Glutamatergic neuron (in vitro differentiated cells): ENCODE measurements around the gene CDH4. TPM values are rescaled to one million over a fixed set of nuclear protein-coding genes. Genes with fewer than 3 reads are reported as not detected.

ENCODE experiments used
- DNase-seq: peaks from one replicate; pipeline ENCODE4 v3.0.0; 2022
- H3K27ac Mint-ChIP-seq: one replicate; pipeline ENCODE4 v1.8.0; 2020; ENCODE audit warnings: mild to moderate bottlenecking, mixed read lengths, inconsistent platforms; ENCODE audit not compliant: unreplicated experiment
- H3K27me3 Mint-ChIP-seq: one replicate; pipeline ENCODE4 v1.8.0; 2020; ENCODE audit warnings: mild to moderate bottlenecking, moderate library complexity, mixed read lengths, inconsistent platforms; ENCODE audit not compliant: unreplicated experiment
- H3K36me3 Mint-ChIP-seq: one replicate; pipeline ENCODE4 v1.8.0; 2020; ENCODE audit warnings: mild to moderate bottlenecking, mixed read lengths, inconsistent platforms; ENCODE audit not compliant: unreplicated experiment
- H3K4me1 Mint-ChIP-seq: one replicate; pipeline ENCODE4 v1.8.0; 2020; ENCODE audit warnings: mild to moderate bottlenecking, low read depth, mixed read lengths, inconsistent platforms; ENCODE audit not compliant: unreplicated experiment
- H3K4me3 Mint-ChIP-seq: one replicate; pipeline ENCODE4 v1.8.0; 2020; ENCODE audit warnings: mild to moderate bottlenecking, mixed read lengths, inconsistent platforms; ENCODE audit not compliant: unreplicated experiment
- H3K9me3 Mint-ChIP-seq: one replicate; pipeline ENCODE4 v1.8.0; 2020; ENCODE audit warnings: mild to moderate bottlenecking, moderate library complexity, mixed read lengths, inconsistent platforms; ENCODE audit not compliant: unreplicated experiment
- total RNA-seq: library from RNA; stranded (reverse); fragmentation: NEBNext Ultra II Directional; extraction: Animal tissue kit (Norgen Biotek cat#: 25700); gene quantifications from one replicate; pipeline ENCODE4 v1.2.1, GENCODE V29; 2021; ENCODE audit not compliant: unreplicated experiment
- TF ChIP-seq, protein P1 (sequence below): fragments of 200-600 bp; sonication (generic); IDR thresholded peaks from one replicate; pipeline ENCODE4 v1.5.0; 2021; ENCODE audit not compliant: partially characterized antibody, unreplicated experiment

The CDH4 gene
- total RNA-seq, 1 donor from 2014 or later = 1.2 TPM

DNA sequence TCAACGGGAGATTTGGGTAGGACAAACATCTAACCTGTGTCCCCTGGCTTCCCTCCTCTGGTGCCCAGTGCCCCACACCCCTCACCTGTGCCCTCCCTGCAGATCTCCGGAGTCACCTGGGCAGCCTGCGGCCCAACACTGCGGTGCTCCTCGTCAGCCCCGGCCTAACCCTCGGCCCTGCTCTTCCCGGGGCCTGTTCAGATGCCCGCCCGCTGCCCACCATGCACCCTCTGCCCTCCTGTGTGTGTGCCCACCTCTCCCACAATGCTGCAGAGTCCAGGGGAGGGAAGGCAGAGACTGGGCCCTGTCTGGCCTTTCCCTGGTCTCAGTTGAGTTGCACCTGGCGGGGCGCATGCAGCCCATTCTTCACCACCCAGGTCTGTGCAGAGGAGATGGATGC is 349.3 kb downstream of the CDH4 start:
- H3K36me3 Mint-ChIP-seq = peaks cover 13% of the 10 kb centered on the region
- no peak overlapping the region for H3K4me3 Mint-ChIP-seq
- peaks cover 5% of the 10 kb centered on the region for H3K4me1 Mint-ChIP-seq
- no peak for DNase-seq
- TF ChIP-seq, protein P1, sequence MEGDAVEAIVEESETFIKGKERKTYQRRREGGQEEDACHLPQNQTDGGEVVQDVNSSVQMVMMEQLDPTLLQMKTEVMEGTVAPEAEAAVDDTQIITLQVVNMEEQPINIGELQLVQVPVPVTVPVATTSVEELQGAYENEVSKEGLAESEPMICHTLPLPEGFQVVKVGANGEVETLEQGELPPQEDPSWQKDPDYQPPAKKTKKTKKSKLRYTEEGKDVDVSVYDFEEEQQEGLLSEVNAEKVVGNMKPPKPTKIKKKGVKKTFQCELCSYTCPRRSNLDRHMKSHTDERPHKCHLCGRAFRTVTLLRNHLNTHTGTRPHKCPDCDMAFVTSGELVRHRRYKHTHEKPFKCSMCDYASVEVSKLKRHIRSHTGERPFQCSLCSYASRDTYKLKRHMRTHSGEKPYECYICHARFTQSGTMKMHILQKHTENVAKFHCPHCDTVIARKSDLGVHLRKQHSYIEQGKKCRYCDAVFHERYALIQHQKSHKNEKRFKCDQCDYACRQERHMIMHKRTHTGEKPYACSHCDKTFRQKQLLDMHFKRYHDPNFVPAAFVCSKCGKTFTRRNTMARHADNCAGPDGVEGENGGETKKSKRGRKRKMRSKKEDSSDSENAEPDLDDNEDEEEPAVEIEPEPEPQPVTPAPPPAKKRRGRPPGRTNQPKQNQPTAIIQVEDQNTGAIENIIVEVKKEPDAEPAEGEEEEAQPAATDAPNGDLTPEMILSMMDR = no peak
- no peaks in the 10 kb centered on the region for H3K27me3 Mint-ChIP-seq
- H3K9me3 Mint-ChIP-seq = peaks cover 4% of the 10 kb centered on the region
- H3K27ac Mint-ChIP-seq = no peak overlapping the region

DNA sequence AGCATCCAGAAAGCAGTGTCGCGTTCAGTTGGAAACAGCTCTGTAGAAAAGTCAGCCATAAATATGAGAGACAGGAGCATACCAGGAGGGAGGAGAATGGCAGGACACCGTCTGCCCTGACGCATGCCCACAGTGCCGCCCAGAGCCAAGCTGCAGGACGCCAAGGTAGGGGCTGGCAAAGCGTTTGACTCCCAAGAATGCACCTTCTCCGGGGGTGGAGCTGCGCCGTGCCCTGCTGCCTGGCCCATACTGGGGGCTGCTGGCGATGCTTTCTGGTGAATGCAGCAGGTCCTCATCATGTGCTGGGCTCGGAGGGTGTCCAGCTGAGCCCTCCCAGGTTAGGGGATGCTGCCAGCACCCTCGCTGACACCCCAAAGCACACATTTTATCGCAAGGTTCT is 349.8 kb downstream of the CDH4 start:
- Mint-ChIP-seq H3K36me3 (peaks cover 9% of the 10 kb centered on the region), H3K27ac (no peak overlapping the region), H3K9me3 (peaks cover 2% of the 10 kb centered on the region), H3K4me1 (peaks cover 5% of the 10 kb centered on the region), H3K4me3 (no peak overlapping the region), H3K27me3 (no peaks in the 10 kb centered on the region)
- no peak for DNase-seq
- TF ChIP-seq, protein P1 = no peak

DNA sequence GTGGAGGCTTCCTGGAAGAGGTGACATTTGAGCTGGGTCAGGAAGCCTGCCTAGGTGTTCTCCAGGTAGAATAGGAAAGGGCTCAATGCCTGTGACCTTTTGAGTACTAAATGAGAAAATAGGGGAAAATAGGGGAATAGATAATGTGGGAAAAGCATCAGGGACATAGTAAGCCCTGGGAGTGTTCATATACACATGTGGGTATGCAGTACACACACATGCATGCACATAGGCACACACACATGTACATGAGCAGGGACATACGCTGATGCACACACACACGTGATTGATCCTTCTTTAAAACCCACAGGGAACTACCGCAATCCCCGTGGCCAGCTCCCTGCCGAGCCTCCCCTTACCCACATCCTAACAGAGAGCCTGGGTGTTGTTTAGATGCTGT is 351.7 kb downstream of the CDH4 start:
- Mint-ChIP-seq H3K27ac (no peak overlapping the region), H3K27me3 (no peaks in the 10 kb centered on the region), H3K4me1 (peaks cover 5% of the 10 kb centered on the region), H3K4me3 (no peak overlapping the region), H3K36me3 (peaks cover 8% of the 10 kb centered on the region), H3K9me3 (peaks cover 2% of the 10 kb centered on the region)
- no peak for DNase-seq
- TF ChIP-seq, protein P1 = no peak

DNA sequence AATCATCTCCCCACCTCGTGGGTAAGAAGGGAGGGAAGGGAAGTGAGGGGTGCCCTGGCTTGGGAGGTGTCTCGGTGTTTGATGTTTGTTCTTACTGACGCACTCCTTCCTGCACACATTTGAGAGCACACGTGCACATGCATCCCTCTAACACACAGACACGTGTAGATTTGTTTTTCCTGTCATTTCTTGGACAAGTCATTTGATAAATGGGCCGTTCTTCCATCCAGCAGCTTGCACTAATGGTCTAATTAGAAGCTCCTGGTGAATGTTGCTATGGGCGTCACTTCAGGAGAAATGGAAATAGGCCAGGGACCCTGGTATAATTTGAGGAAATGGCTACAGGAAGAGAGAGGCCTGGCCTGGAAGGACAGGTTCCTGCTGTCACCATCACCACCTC is 352.5 kb downstream of the CDH4 start:
- H3K4me3 Mint-ChIP-seq = no peak overlapping the region
- H3K27ac Mint-ChIP-seq = no peak overlapping the region
- DNase-seq = no peak
- H3K36me3 Mint-ChIP-seq = peaks cover 8% of the 10 kb centered on the region
- peaks cover 5% of the 10 kb centered on the region for H3K4me1 Mint-ChIP-seq
- peaks cover 2% of the 10 kb centered on the region for H3K9me3 Mint-ChIP-seq
- H3K27me3 Mint-ChIP-seq = no peaks in the 10 kb centered on the region
- TF ChIP-seq, protein P1 = no peak

DNA sequence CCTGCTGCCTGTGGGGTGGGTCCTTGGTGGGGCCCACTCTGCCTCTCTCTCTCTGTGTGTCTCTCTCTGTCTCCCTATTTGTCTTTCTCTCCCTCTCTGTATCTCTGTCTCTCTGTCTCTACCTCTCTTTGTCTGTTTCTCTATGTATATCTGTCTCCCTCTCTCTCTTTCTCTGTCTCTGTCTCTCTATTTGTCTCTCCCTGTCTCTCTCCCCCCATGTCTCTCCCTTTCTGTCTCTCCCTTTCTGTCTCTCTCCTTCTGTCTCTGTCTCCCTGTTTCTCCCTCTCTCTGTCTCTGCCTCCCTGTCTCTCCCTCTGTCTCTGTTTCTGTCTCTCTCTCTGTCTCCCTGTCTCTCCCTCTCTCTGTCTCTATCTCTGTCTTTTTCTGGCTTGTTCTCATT is 353.2 kb downstream of the CDH4 start:
- no peaks in the 10 kb centered on the region for H3K4me1 Mint-ChIP-seq
- TF ChIP-seq, protein P1 = no peak
- no peak for DNase-seq
- H3K27ac Mint-ChIP-seq = no peak overlapping the region
- H3K36me3 Mint-ChIP-seq = peaks cover 8% of the 10 kb centered on the region
- H3K9me3 Mint-ChIP-seq = peaks cover 2% of the 10 kb centered on the region
- H3K4me3 Mint-ChIP-seq = no peak overlapping the region
- no peaks in the 10 kb centered on the region for H3K27me3 Mint-ChIP-seq
